Measurements from ENCODE around the gene ENDOV.

ENDOV gene

DNA sequence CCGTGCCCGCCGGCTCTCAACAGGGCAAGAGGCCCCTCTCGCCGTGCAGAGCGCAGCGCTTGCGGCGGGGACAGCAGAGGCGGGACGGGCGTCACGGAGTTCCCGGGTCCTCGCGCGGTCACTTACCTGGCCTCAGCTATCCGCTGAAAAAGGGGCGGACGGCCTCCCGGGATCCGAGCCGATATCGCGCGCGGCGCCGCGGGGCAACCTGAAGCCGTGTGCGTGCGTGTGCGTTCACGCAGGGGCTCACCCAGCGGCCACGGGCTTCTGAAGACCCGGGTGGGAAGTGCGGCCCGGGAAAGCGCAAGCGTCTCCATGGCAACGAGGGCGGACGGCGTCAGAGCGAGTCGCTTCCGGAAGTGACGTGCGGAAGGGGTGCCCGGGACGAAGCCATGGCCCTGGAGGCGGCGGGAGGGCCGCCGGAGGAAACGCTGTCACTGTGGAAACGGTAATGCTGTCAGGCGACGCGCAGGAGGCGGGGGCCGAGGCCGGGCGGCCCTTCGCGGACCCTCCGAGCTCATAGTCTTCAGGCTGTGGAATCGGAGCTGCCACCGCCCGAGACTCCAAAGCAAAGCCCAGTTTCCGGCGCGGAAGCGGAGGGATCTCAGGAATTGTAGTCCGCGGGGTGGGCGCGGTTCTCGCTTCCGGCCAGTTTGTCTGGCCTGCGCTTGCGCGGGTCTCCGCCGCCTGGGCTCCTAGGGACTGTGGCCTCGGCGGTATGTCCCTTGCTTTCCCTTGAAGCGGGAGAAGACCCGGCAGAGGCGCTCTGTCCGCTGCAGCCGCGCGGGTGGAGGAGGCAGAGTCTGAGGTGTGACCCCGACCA lies at the start of gene ENDOV:
TSS of gene ENDOV (plus strand) at position 365 of the 823 bp plus-strand sequence. CDS start at position 393, 28 bp downstream.
- DNase-seq: peak; percentile 93

DNA sequence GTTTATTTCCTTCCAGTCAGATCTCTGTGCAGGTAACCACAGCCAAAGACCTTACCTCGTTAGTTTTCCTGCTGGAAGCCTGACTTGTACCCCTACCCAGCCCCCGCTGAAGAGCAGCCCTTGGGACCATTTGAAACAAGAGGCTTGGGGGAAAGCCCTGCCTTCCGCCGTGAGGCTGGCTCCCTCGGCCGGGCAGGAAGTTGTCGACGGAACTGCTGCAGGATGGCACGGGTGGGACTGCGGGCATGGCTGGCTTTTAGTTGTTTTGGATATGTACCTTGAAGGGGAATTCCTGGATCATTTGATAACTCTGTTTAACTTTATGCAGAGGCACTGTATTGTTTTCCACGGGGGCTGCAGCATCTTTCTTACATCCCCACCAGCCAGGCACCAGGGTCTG lies 49.0 kb upstream of the ENDOV start:
- DNase-seq: no peak

DNA sequence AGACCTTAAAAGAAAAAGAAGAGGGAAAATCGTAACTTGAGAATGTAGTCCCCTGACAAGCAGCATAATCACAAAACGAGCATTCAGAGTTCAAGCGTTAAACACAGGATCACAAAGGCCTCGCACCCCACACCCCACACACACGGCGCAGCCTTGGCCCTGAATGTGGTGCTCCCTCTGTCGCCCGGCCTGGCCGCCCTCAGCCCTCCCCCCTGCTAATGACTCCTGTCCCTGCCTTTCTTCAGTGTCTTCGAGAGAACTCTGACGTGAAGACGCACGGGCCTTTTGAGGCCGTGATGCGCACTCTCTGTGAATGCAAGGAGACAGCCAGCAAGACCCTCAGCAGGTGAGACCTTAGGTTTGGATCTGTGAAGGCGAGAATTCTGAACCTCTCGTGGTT lies 47.5 kb upstream of the ENDOV start:
- DNase-seq: no peak

DNA sequence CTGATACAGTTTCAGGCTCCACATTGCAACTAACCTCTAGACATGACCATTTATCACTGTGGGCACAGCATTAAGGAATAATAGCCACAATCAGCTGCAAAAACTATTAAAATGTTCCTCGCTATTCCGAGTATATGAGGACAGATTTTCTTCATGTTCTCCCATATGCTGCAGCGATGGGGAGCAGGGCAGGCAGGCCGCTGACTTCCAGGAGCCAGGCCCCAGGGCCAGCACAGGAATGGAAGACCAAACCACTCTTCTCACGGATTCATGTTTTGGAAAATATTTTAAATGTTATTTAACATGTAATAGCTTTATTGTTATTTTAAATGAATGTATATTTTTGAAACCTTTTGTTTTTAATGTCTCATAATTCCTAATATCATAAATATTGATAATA lies 43.8 kb upstream of the ENDOV start:
- no peak for DNase-seq

DNA sequence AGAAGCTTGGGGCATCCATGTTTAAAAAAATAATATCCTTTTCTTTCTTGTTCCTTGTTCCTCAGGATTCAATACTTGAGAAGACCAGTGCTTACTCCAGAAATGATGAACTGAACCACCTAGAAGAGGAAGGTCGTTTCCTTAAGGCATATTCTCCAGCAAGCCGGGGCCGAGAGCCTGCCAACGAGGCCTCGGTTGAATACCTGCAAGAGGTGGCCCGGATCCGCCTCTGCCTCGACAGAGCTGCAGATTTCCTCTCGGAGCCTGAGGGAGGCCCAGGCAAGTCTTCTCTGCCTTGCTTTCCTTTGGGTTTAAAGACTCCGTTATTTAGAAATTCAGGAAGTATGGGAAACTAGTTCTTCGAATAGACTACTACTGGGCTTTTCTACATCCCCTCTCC lies 42.5 kb upstream of the ENDOV start:
- DNase-seq: no peak

DNA sequence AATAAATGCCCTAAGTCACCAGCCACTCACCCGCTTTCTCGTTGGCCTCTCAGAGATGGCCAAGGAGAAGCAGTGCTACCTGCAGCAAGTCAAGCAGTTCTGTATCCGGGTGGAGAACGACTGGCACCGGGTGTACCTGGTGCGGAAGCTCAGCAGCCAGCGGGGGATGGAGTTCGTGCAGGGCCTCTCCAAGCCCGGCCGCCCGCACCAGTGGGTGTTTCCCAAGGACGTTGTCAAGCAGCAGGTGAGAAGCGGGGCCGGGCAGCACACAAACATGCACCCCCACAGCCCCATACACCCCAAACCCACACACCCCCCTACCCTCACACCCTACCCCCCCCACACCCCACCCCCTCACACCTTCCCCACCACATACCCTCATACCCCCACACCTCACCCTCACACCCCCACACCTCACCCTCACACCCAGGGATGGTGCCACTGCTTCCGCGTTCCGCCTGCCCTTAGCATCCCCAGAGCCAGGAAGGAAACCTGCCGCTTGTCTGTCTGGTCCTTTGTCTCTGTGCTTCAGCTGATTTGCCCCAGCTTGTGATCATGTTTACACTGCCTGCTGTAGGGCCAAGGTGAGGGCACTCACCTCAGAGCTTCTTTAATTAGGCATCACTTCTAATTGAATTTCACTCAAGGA lies 41.9 kb upstream of the ENDOV start:
- no peak for DNase-seq

DNA sequence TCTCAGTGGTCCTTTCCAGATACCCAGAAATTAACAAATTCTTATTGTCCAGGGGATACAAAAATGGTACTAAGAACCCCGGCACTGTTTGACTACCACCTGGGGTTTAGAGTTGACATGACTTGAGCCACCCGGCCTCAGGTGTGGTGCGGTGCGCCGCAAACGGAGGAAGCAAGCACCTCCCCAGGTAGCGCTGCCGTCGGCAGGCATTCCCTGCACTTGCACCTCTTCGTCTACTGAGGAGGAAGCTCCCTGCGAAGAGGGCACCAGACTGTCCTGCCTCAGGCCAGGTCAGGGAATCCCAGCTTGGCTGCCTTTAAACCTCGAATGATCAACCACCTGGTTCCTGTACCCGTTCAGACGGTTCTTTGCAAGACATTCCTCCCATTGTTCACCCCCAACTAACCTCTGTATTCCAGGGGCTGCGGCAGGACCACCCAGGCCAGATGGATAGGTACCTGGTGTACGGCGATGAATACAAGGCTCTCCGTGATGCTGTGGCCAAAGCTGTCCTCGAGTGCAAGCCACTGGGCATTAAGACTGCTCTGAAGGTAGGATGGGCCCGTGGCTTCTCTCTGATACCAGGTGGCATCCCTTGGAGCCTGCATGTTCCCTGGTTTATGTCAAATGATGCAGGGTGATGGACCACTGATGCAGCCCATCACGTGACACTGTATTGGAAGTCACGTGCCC lies 40.8 kb upstream of the ENDOV start:
- no peak for DNase-seq

DNA sequence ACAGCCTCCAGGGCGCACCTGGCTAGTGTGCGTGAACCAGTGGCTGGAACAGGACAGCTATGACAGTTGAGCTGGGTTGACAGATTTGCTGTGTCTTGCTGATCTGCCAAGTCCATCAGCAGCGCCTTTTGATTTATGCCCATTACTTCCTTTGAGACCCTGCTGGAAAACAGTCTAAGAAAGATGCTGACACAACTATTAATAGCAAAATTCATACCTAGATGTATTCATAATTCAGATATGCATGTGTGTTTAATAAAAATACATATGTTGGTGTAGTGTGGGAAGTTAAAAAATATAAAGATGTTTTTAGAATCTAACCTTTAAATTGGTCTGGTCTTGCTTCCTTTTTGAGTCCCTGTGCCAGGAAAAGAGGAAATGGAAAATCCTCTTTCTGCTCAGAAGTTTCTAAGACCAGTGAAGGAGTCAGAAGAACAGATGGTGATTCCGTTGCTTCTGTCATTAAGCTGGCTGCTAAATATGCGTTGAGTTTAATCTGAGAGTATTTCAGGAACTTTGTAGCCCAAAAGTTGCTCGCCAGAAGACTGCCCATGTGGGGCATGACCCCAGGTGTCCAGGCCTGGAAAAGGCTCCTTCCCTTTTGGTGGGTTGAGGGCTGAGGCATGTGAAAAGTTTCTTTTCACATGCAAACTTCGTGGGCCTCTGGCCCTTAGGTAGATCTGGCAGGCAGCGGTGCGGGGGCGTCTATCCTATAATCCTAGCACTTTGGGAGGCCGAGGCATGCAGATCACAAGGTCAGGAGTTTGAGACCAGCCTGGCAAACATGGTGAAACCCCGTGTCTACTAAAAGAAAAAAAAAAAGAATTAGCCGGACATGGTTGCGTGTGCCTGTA lies 40.0 kb upstream of the ENDOV start:
- DNase-seq: no peak

DNA sequence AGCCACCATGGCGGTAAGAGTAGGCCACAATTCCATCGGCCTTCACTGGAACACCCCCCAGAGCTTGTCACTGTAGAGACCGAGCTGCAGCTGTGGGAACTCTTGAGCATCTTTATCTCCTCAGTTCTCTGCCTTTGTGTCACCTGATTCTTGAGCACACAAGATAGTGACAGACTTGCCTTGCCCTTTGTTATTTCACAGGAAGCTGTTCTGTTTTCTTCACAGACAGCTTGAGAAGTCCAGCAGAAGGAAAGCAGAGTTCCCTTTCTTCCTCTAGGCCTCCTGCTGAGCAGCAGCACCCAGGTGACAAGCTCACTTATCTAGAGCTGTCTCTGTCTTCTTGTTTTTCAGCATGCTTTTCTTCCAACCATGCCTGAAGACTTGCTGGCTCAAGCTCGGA lies 38.4 kb upstream of the ENDOV start:
- DNase-seq: no peak

DNA sequence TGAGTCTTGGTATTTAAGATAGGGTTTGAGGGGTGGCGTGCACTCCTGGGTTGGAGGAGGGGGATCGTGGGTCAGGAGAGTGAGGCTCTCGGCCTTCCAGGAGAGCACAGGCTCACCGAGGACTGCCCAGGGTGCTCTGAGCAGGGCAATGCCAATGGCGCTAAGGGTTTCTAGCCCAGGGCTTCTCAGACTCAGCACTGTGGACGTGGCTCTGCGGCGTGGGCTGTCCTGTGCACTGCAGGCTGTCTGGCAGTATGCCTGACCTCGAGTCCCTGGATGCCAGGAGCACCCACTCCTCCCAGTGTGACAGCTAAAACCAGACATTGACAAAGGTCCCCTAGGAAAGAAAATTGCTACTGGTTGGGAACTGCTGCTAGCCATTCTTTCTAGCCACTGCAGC lies 37.2 kb upstream of the ENDOV start:
- DNase-seq: no peak

DNA sequence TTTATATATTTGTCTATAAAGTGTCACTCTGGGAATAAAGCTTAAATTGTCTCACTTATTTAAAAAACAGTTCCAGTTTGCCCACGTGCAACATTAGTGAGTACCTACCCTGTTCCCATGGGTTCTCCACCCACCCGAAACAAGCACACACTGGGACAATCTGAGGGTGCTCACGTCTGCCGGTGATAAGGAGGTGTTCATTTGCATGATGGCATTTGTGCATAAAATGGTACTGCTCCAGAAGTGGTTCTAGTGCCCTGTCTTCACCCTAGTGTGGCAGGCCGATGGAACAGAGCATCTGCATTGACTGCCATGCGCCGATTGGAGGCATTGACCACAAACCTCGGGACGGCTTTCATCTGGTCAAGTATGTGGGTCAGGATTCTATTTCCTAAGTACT lies 35.6 kb upstream of the ENDOV start:
- DNase-seq: no peak

DNA sequence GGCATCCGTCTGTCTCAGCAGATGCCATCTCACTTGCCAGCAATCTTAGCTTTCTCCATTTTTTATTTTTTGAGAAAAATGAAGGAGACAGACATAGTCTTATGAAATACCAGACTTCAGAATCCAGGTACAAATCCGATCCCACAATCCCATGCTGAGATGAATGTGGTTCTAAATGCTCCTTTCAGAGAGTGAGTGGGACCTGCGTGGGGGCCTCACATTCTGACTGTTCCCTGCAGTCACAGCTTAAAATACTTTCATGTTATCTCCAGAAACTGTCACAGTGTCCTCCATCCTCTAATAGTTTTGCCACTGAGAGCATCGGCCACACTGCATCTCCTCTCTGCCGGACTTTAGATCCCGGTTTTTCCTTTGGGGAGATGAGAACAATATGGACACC lies 34.9 kb upstream of the ENDOV start:
- DNase-seq: no peak

DNA sequence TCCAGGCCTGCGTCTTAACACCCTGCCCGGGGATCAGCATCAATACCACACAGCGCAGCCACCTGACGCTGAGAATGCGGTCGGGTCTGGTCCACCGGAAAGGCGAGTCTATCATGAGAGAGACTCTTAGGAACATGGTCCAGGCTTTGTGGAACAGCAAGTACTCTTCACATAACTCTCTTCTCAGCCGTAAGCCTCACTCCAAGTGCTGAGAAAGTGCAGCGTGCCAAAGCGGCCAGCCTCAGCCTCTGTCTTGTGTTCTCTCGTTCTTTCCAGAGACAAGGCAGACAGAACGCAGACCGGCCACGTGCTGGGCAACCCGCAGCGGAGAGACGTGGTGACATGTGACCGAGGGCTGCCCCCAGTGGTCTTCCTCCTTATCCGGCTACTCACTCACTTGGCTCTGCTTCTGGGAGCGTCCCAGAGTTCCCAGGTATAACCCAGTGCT lies 34.4 kb upstream of the ENDOV start:
- no peak for DNase-seq

DNA sequence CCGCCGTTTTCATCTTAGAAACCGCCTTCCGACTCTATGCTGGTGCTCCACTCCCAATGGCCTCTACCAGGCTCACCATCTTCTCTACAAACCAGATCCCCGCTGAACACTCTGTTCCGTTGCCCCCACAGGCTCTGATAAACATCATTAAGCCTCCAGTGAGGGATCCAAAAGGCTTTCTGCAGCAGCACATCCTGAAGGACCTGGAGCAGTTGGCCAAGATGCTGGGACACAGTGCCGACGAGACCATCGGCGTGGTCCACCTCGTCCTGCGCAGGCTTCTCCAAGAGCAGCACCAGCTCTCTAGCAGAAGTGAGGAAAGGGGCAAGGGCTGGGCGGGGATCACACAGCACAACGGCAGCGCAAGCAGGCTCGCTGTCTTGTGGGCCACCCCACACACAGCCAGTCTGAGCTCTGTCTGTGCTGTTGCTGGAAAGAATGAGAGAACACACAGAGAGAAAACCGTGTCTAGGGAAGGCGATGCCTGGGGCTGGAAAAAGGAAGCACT lies 33.5 kb upstream of the ENDOV start:
- DNase-seq: no peak

DNA sequence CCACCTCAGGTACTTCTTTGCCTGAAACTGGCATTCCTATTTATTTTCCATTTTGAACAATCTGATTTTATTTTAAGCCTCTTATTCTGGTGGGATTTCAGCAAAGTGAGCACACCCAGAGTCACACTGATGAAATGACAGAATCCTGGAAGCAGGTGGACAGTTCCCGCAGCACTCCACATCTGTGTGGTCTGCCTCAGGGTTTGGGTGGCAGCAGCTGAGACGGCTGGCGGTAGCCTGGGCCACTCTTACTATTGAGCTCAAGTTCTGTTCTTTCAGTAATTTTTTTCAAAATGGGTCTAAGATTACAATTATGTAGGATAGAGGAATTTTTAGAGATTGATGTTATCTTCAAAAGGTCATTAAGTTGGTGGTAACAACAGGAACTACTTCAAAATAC lies 32.5 kb upstream of the ENDOV start:
- DNase-seq: no peak

DNA sequence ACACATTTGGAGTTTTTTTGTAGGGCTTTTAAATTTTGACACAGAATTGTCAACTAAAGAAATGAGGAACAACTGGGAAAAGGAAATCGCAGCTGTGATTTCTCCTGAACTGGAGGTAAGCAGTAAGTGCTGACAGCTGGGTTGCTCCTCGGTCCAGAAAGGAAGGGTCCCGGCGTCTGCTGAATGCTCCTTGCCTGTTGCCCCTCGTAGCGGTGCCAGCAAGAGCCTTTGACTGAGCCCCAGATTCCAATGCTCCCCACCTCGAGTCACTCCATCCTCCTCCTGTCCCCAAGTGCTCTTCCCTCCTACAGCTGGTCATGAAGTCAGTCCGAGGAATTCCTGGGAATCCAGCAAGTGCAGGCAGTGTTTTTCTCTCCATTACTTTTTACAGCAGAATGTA lies 32.0 kb upstream of the ENDOV start:
- no peak for DNase-seq

DNA sequence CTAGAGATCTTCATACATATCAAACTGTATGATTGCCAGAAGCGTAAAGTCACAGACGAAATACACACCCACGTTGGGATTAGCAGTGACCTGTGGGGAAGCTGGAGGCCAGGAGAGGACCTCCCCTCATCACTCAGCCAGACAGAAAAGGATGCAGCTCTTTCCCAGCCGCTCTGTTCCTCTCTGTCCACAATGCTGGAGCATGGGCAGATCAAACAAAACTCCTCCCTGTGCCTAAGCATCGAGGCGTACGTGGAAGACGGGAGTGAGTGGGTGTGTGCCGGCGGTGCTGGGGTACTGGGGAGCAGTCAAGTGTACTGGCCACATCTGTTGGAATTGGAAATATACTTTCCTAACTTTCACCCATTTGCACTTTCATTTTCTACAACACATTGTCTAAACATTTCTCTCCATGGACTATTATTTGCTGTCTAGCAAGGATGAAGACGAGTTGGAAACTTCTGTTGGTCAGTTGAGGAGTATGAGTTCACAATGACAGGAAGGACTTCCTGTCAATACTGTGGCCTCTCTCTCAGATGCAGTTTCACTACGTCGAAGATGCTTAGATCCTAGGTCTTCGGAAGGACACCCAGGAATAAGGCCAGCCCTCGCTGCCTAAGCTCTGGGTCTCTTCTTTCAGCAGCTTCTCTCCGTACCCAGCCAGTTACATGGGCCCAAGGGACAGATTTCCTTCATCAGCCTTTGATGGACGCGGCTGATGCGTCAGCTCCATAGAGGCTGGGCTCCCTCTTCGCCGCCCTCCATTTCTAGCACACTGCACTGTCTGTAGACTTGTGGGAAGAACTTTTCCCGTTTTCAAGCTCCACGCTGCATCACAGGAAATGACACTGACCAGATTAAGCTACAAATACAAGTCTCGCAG lies 30.6 kb upstream of the ENDOV start:
- no peak for DNase-seq

DNA sequence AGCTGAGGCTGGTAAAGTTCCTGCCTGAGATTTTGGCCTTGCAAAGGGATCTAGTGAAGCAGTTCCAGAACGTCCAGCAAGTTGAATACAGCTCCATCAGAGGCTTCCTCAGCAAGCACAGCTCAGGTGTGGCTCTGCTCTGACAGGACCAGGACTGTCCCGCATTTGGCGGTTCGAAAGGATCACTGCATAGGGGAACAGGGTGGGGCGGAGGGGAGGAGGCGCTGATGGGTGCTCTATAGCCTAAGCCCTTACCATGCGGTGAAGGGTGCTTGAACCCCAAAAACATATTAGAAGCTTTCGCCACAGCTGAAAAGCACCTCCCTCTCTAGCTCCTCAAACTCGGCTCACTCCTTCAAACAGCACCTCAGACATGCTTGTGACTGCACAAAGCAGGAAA lies 29.9 kb upstream of the ENDOV start:
- DNase-seq: no peak

DNA sequence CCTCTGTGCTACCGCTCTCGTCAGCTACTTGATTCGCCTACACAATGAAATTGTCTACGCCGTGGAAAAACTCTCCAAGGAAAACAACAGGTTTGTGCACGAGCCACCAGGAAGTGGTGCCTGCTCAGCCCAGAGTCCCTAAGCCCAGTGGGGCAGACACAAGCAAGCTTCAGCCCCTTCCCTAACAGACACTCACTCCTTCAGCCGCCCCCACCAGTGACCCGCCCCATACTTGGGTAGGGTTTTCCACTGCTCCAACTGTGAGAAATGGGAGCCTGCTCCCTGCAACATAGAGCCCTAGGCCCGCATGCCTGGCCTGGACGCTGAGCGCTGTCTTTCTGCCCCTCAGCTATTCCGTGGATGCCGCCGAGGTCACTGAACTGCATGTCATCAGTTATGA lies 28.6 kb upstream of the ENDOV start:
- no peak for DNase-seq

DNA sequence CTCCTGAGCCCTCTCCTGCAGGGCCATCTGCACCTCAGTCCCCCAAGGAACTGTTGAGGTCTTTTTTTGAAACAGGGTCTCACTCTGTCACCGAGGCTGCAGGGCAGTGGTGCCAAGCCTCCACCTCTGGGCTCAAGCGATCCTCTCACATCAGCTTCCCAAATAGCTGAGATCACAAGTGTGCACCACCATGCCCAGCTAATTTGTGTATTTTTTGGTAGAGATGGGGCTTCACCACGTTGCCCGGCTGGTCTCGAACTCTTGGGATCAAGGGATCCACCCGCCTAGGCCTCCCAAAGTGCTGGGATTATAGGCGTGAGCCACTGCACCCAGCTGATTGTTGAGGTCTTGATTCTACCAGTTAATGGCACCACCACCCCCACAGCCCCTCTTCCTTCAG lies 27.9 kb upstream of the ENDOV start:
- DNase-seq: no peak

DNA sequence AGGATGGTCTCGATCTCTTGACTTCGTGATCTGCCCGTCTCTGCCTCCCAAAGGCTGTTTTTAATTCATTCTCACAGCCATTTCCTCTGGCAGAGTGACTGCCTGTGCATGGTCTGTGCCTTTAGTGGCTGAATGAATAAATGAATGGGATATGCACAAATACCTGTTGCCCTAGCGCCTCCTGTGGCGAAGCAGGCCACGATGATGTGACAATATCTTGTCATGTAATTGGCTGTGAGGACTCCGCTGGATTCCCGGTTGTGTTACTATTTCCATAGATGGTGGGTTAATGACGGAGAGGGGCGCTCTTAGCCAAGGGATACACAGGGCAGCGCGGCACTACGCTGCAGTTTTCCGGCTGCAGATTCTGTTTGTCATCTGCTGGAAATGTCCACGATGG lies 26.8 kb upstream of the ENDOV start:
- no peak for DNase-seq

DNA sequence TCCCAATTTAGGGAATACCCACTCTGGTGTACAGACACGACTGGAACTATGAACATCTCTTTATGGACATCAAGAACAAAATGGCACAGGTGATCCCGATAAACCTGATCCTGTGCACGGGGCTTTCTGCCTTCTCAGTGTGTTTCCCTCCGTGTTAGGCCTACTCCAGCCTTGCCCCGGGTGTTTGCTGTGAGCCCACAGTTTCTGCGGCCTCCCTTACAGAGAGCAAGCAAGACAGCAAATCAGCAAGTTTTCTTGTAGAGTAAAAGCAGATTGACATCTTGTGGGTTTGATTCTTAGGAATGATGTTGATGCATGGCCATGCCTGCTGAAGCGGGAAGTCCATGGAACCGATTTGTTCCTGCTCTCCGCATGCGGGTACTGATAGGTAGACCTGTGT lies 26.4 kb upstream of the ENDOV start:
- no peak for DNase-seq
